HepG2 (cell line): ENCODE results near the gene PPARA. TPM values are rescaled to one million over a fixed set of nuclear protein-coding genes. Genes with fewer than 3 reads are reported as not detected.

ENCODE experiments used
- ETV6 ChIP-seq: sonication (generic); formaldehyde crosslinking; conservative IDR thresholded peaks from 2 replicates; pipeline ENCODE4 v1.4.0; 2020; ENCODE audit warnings: missing genetic modification reagents
- FUBP1 ChIP-seq: sonication (generic); formaldehyde crosslinking; IDR thresholded peaks from 2 replicates; pipeline ENCODE4 v1.5.1; 2020; ENCODE audit warnings: missing genetic modification reagents, mild to moderate bottlenecking, borderline replicate concordance
- GABPA ChIP-seq, 2 experiments: IDR thresholded peaks; 2 replicates each; pipeline ENCODE4 v1.6.1; 2011 to 2016; ENCODE audit warnings: low read depth in 2 of 2, low read length in 1 of 2, missing biosample characterization in 1 of 2, missing genetic modification characterization in 1 of 2
- HMGXB4 ChIP-seq, 2 experiments: sonication (generic) in 1 of 2; formaldehyde crosslinking in 1 of 2; IDR thresholded peaks; 2 replicates each; pipeline versions ENCODE4 v1.4.0 to v1.6.1; 2018 to 2020; ENCODE audit warnings: missing genetic modification reagents in 2 of 2, borderline replicate concordance in 1 of 2, low read depth in 1 of 2, mild to moderate bottlenecking in 1 of 2, missing biosample characterization in 1 of 2
- MLLT10 ChIP-seq: sonication (generic); formaldehyde crosslinking; IDR thresholded peaks from 2 replicates; pipeline ENCODE4 v1.4.0; 2020; ENCODE audit warnings: missing genetic modification reagents
- NCOA1 ChIP-seq: sonication (generic); formaldehyde crosslinking; IDR thresholded peaks from 2 replicates; pipeline ENCODE4 v1.9.0; 2021; ENCODE audit warnings: missing genetic modification reagents
- NCOA5 ChIP-seq: sonication (generic); formaldehyde crosslinking; IDR thresholded peaks from 2 replicates; pipeline ENCODE4 v1.4.0; 2020; ENCODE audit warnings: missing genetic modification reagents
- NFATC3 ChIP-seq: sonication (generic); formaldehyde crosslinking; IDR thresholded peaks from 2 replicates; pipeline ENCODE4 v1.5.1; 2020; ENCODE audit warnings: mild to moderate bottlenecking, missing genetic modification reagents
- RFX5 ChIP-seq: IDR thresholded peaks from 2 replicates; pipeline ENCODE4 v1.6.1; 2011; ENCODE audit warnings: low read depth, low read length, improper control_type of control experiment
- TERF1 ChIP-seq: sonication (generic); formaldehyde crosslinking; IDR thresholded peaks from 2 replicates; pipeline ENCODE4 v1.8.0; 2022; ENCODE audit warnings: mild to moderate bottlenecking, missing genetic modification reagents, moderate library complexity
- ZNF180 ChIP-seq: sonication (generic); formaldehyde crosslinking; IDR thresholded peaks from 2 replicates; pipeline ENCODE4 v1.4.0; 2020; ENCODE audit warnings: low read depth, missing genetic modification reagents, borderline replicate concordance
- ZNF205 ChIP-seq: IDR thresholded peaks from 2 replicates; pipeline ENCODE4 v1.6.1; 2018; ENCODE audit warnings: missing biosample characterization, missing genetic modification reagents
- ZNF646 ChIP-seq: sonication (generic); formaldehyde crosslinking; IDR thresholded peaks from 2 replicates; pipeline ENCODE4 v1.9.0; 2021; ENCODE audit warnings: mild to moderate bottlenecking, missing genetic modification reagents
- ZNF672 ChIP-seq: sonication (generic); formaldehyde crosslinking; IDR thresholded peaks from 2 replicates; pipeline ENCODE4 v1.8.1; 2022; ENCODE audit warnings: missing genetic modification reagents
- ZNF772 ChIP-seq: sonication (generic); formaldehyde crosslinking; IDR thresholded peaks from 2 replicates; pipeline ENCODE4 v1.5.0; 2020; ENCODE audit warnings: mild to moderate bottlenecking, missing genetic modification reagents
- ZSCAN25 ChIP-seq: sonication (generic); formaldehyde crosslinking; IDR thresholded peaks from 2 replicates; pipeline ENCODE4 v1.8.0; 2022; ENCODE audit warnings: mild to moderate bottlenecking, missing genetic modification reagents
- polyA plus RNA-seq, 8 experiments: library from polyadenylated mRNA; depleted of rRNA in 3 of 8; stranded (reverse) in 7 of 8; unstranded in 1 of 8; fragments of >200 nt; fragmentation: Illumina TruSeq in 4 of 8; extraction: Trizol in 4 of 8; gene quantifications; 2 replicates each; pipeline versions ENCODE4 v1.2.1 to v1.2.3, GENCODE V29; 2011 to 2016; ENCODE audit warnings: low read depth in 4 of 8, missing spikeins in 1 of 8, mixed read lengths in 1 of 8; ENCODE audit not compliant: insufficient read depth in 1 of 8
- total RNA-seq, 5 experiments: library from RNA; depleted of rRNA; stranded (reverse); fragments of >200 nt; fragmentation: Illumina TruSeq; extraction: Trizol; gene quantifications; 2 replicates each; pipeline ENCODE4 v1.2.3, GENCODE V29; 2016; ENCODE audit warnings: low read depth in 1 of 5
- TF ChIP-seq, protein P1 (sequence below): sonication (generic); formaldehyde crosslinking; IDR thresholded peaks from 2 replicates; pipeline ENCODE4 v1.8.1; 2023; ENCODE audit warnings: mild to moderate bottlenecking, missing genetic modification reagents, borderline replicate concordance

PPARA gene
- total and polyA plus RNA-seq, 2 of the 13 experiments (the other 11 are each of a cell fraction or from before 2014, with no cell fraction given) = 18.2 to 24.7 TPM

DNA sequence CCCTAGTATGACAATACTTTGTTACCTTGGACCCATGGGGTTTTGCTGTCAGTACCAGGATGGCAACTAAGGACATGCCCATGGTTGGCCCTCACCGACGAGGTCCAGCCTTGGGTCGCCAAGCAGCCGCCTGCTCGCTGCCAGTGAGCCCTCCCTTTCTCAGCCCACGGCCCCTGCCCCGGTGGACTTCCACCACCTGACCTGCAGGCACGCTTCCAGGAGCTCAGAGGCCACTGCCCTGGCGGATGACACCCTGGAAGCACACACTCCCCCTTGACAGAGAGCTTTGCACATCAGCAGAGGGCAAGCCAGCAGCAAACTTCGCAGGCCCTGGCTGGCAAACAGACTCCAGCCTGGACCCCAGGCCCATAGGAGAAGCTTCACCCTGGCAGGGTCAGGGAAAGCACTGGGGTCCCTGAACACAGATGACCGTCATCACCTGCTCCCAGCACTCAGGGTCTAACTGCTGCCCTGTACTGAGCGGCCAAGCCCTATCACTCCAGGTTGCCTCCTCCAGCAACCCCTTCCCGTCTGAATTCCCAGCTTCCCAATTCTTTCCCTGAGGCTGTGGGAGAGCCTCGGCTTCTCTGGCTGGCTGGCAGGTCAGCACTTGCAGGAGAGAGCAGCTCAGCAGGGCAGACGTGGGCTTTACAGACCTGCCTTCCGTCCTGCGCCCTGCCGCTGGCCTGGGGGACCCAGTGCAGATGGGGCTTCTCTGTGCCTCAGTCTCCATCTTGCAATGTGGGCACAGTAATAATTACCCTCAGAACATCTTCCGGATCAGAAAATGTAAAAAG is 2.7 kb upstream of the PPARA start (continued):
- TF ChIP-seq HMGXB4 (CRISPR knock-in tag; IDR thresholded peaks at IDR 0.05; ENCODE audit: borderline replicate concordance in 1 of 2, low read depth in 1 of 2) = peak in 1 of 2 experiments; percentile 68; a peak in 1 of 4 replicates
- no peak for TF ChIP-seq RFX5
- TF ChIP-seq NCOA5 = no peak
- no peak for TF ChIP-seq ZNF180 (CRISPR knock-in tag)
- TF ChIP-seq ZNF646 (CRISPR knock-in tag) = no peak
- no peak for TF ChIP-seq NCOA1 (CRISPR knock-in tag)
- no peak for TF ChIP-seq ETV6
- TF ChIP-seq TERF1 (CRISPR knock-in tag) = no peak
- no peak for TF ChIP-seq MLLT10 (CRISPR knock-in tag)
- TF ChIP-seq ZSCAN25 (CRISPR knock-in tag) = no peak
- 0 out of 2 replicates have a peak, but pooled peaks have one; percentile 22 for TF ChIP-seq ZNF205 (CRISPR knock-in tag)
- TF ChIP-seq, protein P1, sequence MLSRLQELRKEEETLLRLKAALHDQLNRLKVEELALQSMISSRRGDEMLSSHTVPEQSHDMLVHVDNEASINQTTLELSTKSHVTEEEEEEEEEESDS (CRISPR knock-in tag) = no peak
- no peak for TF ChIP-seq NFATC3 (CRISPR knock-in tag)
- TF ChIP-seq ZNF672 (CRISPR knock-in tag) = no peak
- TF ChIP-seq FUBP1 = no peak
- TF ChIP-seq ZNF772 (CRISPR knock-in tag) = peak; percentile 96
- TF ChIP-seq GABPA (IDR thresholded peaks at IDR 0.05; ENCODE audit: low read depth, low read length) = no peak
- TF ChIP-seq GABPA (CRISPR knock-in tag; IDR thresholded peaks at IDR 0.05; ENCODE audit: low read depth) = no peak; the same call in 1 of the 2 replicates
